H1 (cell line): ENCODE results near the gene PTHLH. TPM values are rescaled to one million over a fixed set of nuclear protein-coding genes. Genes with fewer than 3 reads are reported as not detected.

ENCODE experiments used
- CTCF ChIA-PET: fragments of 300-600 bp; sonication (Branson Sonifier 250); formaldehyde crosslinking; loops from one replicate; lab custom pipeline; 2021; ENCODE audit not compliant: partially characterized antibody; lab: Charles Lee
- POLR2A ChIA-PET: fragments of 300-600 bp; sonication (Branson Sonifier 250); formaldehyde crosslinking; loops from one replicate; lab custom pipeline; 2021; ENCODE audit warnings: inconsistent platforms; ENCODE audit not compliant: partially characterized antibody; lab: Charles Lee
- DNase-seq, 2 experiments: peaks; one replicate each; pipeline versions ENCODE4 v3.0.0 to v3.0.0-alpha.2; 2010 to 2022; ENCODE audit warnings: low spot score in 2 of 2, low read depth in 1 of 2, mixed read lengths in 1 of 2
- FAIRE-seq: peaks from 2 replicates; lab custom pipeline; 2011; peaks lifted over from hg19 to GRCh38; lab: Jason Lieb, UNC
- H2AFZ ChIP-seq: 2 replicates; pipeline ENCODE4 v1.8.1; 2012; ENCODE audit warnings: low read length, inconsistent platforms
- H2AK5ac ChIP-seq: 2 replicates; pipeline ENCODE4 v1.6.1; 2013; ENCODE audit warnings: low read depth, low read length
- H2BK120ac ChIP-seq: replicated peaks from 2 replicates; pipeline ENCODE3; 2013; ENCODE audit warnings: low read depth, low read length, inconsistent platforms
- H2BK12ac ChIP-seq: 2 replicates; pipeline ENCODE4 v1.6.1; 2013; ENCODE audit warnings: low read depth, low read length
- H2BK15ac ChIP-seq: 2 replicates; pipeline ENCODE4 v1.6.1; 2013; ENCODE audit warnings: low read length
- H2BK20ac ChIP-seq: 2 replicates; pipeline ENCODE4 v1.6.1; 2013; ENCODE audit warnings: low read length
- H2BK5ac ChIP-seq: 2 replicates; pipeline ENCODE4 v1.6.1; 2013; ENCODE audit warnings: low read depth, low read length
- H3K14ac ChIP-seq: 2 replicates; pipeline ENCODE4 v1.6.1; 2013; ENCODE audit warnings: inconsistent platforms; ENCODE audit not compliant: insufficient read length
- H3K18ac ChIP-seq: 2 replicates; pipeline ENCODE4 v1.6.1; 2013; ENCODE audit warnings: low read length; ENCODE audit errors: extremely low read depth
- H3K23ac ChIP-seq: 2 replicates; pipeline ENCODE4 v1.6.1; 2013; ENCODE audit warnings: inconsistent platforms; ENCODE audit not compliant: insufficient read length
- H3K23me2 ChIP-seq: 2 replicates; pipeline ENCODE4 v1.6.1; 2013; ENCODE audit warnings: low read depth, low read length
- H3K27ac ChIP-seq: 2 replicates; pipeline ENCODE4 v1.6.1; 2011; ENCODE audit warnings: low read depth, low read length, inconsistent platforms
- H3K27me3 ChIP-seq, 4 experiments: replicated peaks in 1 of 4; 1 replicate in 1 of 4; 2 replicates in 3 of 4; pipeline versions ENCODE4 v1.6.1 to v1.8.1; 2011 to 2013; ENCODE audit warnings: low read length in 3 of 4, mild to moderate bottlenecking in 3 of 4, inconsistent platforms in 2 of 4, mixed read lengths in 2 of 4, moderate library complexity in 1 of 4; ENCODE audit not compliant: control insufficient read depth in 3 of 4, insufficient read depth in 3 of 4; ENCODE audit errors: extremely low read depth in 1 of 4
- H3K36me3 ChIP-seq, 4 experiments: 2 replicates each; pipeline versions ENCODE4 v1.6.1 to v1.8.1; 2011 to 2013; ENCODE audit warnings: mild to moderate bottlenecking in 4 of 4, low read length in 3 of 4, moderate library complexity in 2 of 4, control low read depth in 1 of 4, inconsistent platforms in 1 of 4; ENCODE audit not compliant: insufficient read depth in 4 of 4, control insufficient read depth in 2 of 4
- H3K4ac ChIP-seq: replicated peaks from 2 replicates; pipeline ENCODE3; 2013; ENCODE audit warnings: low read length, low read depth, mixed read lengths, inconsistent platforms; ENCODE audit not compliant: insufficient read length
- H3K4me1 ChIP-seq, 4 experiments: replicated peaks in 1 of 4; 1 replicate in 1 of 4; 2 replicates in 3 of 4; pipeline versions ENCODE4 v1.6.1 to v1.8.1; 2011 to 2013; ENCODE audit warnings: low read length in 3 of 4, inconsistent platforms in 2 of 4, mixed read lengths in 1 of 4; ENCODE audit not compliant: insufficient read depth in 4 of 4, control insufficient read depth in 3 of 4
- H3K4me2 ChIP-seq, 2 experiments: 2 replicates each; pipeline versions ENCODE4 v1.6.1 to v1.8.1; 2011 to 2013; ENCODE audit warnings: low read depth in 2 of 2, low read length in 2 of 2, control low read depth in 1 of 2, inconsistent platforms in 1 of 2, mild to moderate bottlenecking in 1 of 2; ENCODE audit not compliant: insufficient read depth in 1 of 2
- H3K4me3 ChIP-seq, 4 experiments: fragments of 200-600, 300-600 bp in 1 of 4; sonication (generic), shearing (Covaris generic), sonication (Bioruptor Twin) in 1 of 4; 2 replicates each; pipeline versions ENCODE4 v1.5.1 to v1.8.1; 2011 to 2016; ENCODE audit warnings: low read length in 4 of 4, low read depth in 3 of 4, control low read depth in 2 of 4, inconsistent platforms in 2 of 4, mild to moderate bottlenecking in 2 of 4, mixed read lengths in 1 of 4, moderate library complexity in 1 of 4; ENCODE audit not compliant: insufficient read depth in 2 of 4; ENCODE audit errors: extremely low read depth in 1 of 4
- H3K56ac ChIP-seq: replicated peaks from 2 replicates; pipeline ENCODE3; 2013; ENCODE audit warnings: low read depth, mild to moderate bottlenecking, mixed read lengths, low read length, inconsistent platforms; ENCODE audit not compliant: insufficient read length
- H3K79me1 ChIP-seq: 2 replicates; pipeline ENCODE4 v1.6.1; 2013; ENCODE audit warnings: low read depth, low read length, control low read depth
- H3K79me2 ChIP-seq, 2 experiments: 2 replicates each; pipeline versions ENCODE4 v1.6.1 to v1.8.1; 2012 to 2013; ENCODE audit warnings: low read length in 2 of 2, mild to moderate bottlenecking in 2 of 2, inconsistent platforms in 1 of 2; ENCODE audit not compliant: insufficient read depth in 2 of 2, control insufficient read depth in 1 of 2
- H3K9ac ChIP-seq, 4 experiments: replicated peaks in 1 of 4; 1 replicate in 1 of 4; 2 replicates in 3 of 4; pipeline versions ENCODE4 v1.6.1 to v1.8.1; 2011 to 2013; ENCODE audit warnings: low read depth in 3 of 4, low read length in 3 of 4, control low read depth in 2 of 4, mild to moderate bottlenecking in 2 of 4, moderate library complexity in 2 of 4, inconsistent platforms in 1 of 4; ENCODE audit errors: extremely low read depth in 1 of 4
- H3K9me3 ChIP-seq, 2 experiments: 2 replicates each; pipeline versions ENCODE4 v1.6.1 to v1.8.1; 2012 to 2013; ENCODE audit warnings: mild to moderate bottlenecking in 2 of 2, moderate library complexity in 2 of 2, control low read depth in 1 of 2, inconsistent platforms in 1 of 2, low read depth in 1 of 2, low read length in 1 of 2, mixed read lengths in 1 of 2; ENCODE audit not compliant: insufficient read depth in 2 of 2
- H4K20me1 ChIP-seq, 2 experiments: replicated peaks in 1 of 2; 2 replicates each; pipeline versions ENCODE3 to v1.8.1; 2011 to 2013; ENCODE audit warnings: inconsistent platforms in 2 of 2, low read length in 2 of 2, mild to moderate bottlenecking in 1 of 2; ENCODE audit not compliant: insufficient read depth in 2 of 2, control insufficient read depth in 1 of 2
- H4K5ac ChIP-seq: 2 replicates; pipeline ENCODE4 v1.6.1; 2013; ENCODE audit warnings: low read length, low read depth, mixed read lengths, inconsistent platforms; ENCODE audit not compliant: insufficient read length
- H4K8ac ChIP-seq: 2 replicates; pipeline ENCODE4 v1.8.0; 2013; ENCODE audit warnings: mild to moderate bottlenecking, moderate library complexity, low read length, inconsistent platforms; ENCODE audit not compliant: insufficient read depth; ENCODE audit errors: extremely low read depth
- H4K91ac ChIP-seq: replicated peaks from 2 replicates; pipeline ENCODE3; 2013; ENCODE audit warnings: low read length, mixed read lengths, inconsistent platforms; ENCODE audit not compliant: insufficient read length
- CBX5 ChIP-seq: fragments of 300-800, 300-1000 bp; sonication (generic); IDR thresholded peaks from 2 replicates; pipeline ENCODE4 v1.7.1; 2016; ENCODE audit warnings: antibody characterized with exemption, low read length, low read depth
- CHD1 ChIP-seq: IDR thresholded peaks from 2 replicates; pipeline ENCODE4 v1.6.1; 2012; ENCODE audit warnings: low read depth, low read length, improper control_type of control experiment
- CHD2 ChIP-seq: IDR thresholded peaks from 2 replicates; pipeline ENCODE4 v1.6.1; 2012; ENCODE audit warnings: low read length, improper control_type of control experiment
- EP300 ChIP-seq, 2 experiments: IDR thresholded peaks; 1 replicate in 1 of 2; 2 replicates in 1 of 2; pipeline ENCODE4 v1.6.1; 2011 to 2012; ENCODE audit warnings: low read depth in 2 of 2, low read length in 2 of 2, mild to moderate bottlenecking in 2 of 2, borderline replicate concordance in 1 of 2, inconsistent platforms in 1 of 2, moderate library complexity in 1 of 2
- JUN ChIP-seq: IDR thresholded peaks from 2 replicates; pipeline ENCODE4 v1.6.1; 2011; ENCODE audit warnings: low read depth, mild to moderate bottlenecking, improper control_type of control experiment, low read length
- MAFK ChIP-seq: IDR thresholded peaks from 2 replicates; pipeline ENCODE4 v1.6.1; 2012; ENCODE audit warnings: low read depth, mild to moderate bottlenecking, improper control_type of control experiment, low read length
- POLR2A ChIP-seq, 2 experiments: IDR thresholded peaks; 1 replicate in 1 of 2; 2 replicates in 1 of 2; pipeline ENCODE4 v1.6.1; 2011; ENCODE audit warnings: low read depth in 2 of 2, low read length in 2 of 2, mild to moderate bottlenecking in 2 of 2; ENCODE audit errors: control extremely low read depth in 1 of 2
- RXRA ChIP-seq: IDR thresholded peaks from 2 replicates; pipeline ENCODE4 v1.6.1; 2011; ENCODE audit warnings: low read depth, mild to moderate bottlenecking, low read length, moderate library complexity; ENCODE audit not compliant: insufficient read depth
- SIRT6 ChIP-seq: IDR thresholded peaks from one replicate; pipeline ENCODE4 v1.7.1; 2012; ENCODE audit warnings: low read length, inconsistent platforms
- SIX5 ChIP-seq: IDR thresholded peaks from 2 replicates; pipeline ENCODE4 v1.6.1; 2011; ENCODE audit warnings: mild to moderate bottlenecking, low read depth, low read length
- ZNF274 ChIP-seq: IDR thresholded peaks from 2 replicates; pipeline ENCODE4 v1.7.0; 2012; ENCODE audit warnings: low read length, borderline replicate concordance; ENCODE audit errors: extremely low read depth
- WGBS, 2 experiments: shearing (Covaris generic) in 1 of 2; methylation state at CpG; one replicate each; pipeline versions ENCODE4 v1.1.6 to v1.1.7; 2013 to 2015; ENCODE audit warnings: low lambda C conversion rate in 2 of 2, mixed read lengths in 2 of 2, inconsistent platforms in 1 of 2, low coverage in 1 of 2, missing lambda C conversion rate in 1 of 2; ENCODE audit not compliant: insufficient replicate concordance in 2 of 2, insufficient coverage in 1 of 2, insufficient read length in 1 of 2; ENCODE audit errors: extremely low coverage in 1 of 2, missing lambda C conversion rate in 1 of 2; 5-methylcytosine and 5-hydroxymethylcytosine counted together
- polyA plus RNA-seq, 7 experiments: library from polyadenylated mRNA; depleted of rRNA in 3 of 7; stranded (reverse) in 5 of 7; unstranded in 2 of 7; fragments of >200 nt in 5 of 7; fragments of 200-250 nt in 2 of 7; gene quantifications; 1 replicate in 5 of 7; 2 replicates in 1 of 7; 4 replicates in 1 of 7; pipeline versions ENCODE4 v1.2.1 to v1.2.3, GENCODE V29; 2011 to 2013; ENCODE audit warnings: missing spikeins in 2 of 7, mixed read lengths in 2 of 7
- total RNA-seq: library from RNA; stranded (reverse); fragmentation: NEBNext Ultra II Directional; extraction: Animal tissue kit (Norgen Biotek cat#: 25700); gene quantifications from 2 replicates; pipeline ENCODE4 v1.2.1, GENCODE V29; 2021

Gene PTHLH
- total and polyA plus RNA-seq, 2 of the 8 experiments (the other 6 are each of a cell fraction or from before 2014, with no cell fraction given), result 0.32 TPM; not detected in 1

- no peak overlapping the region for H2BK12ac ChIP-seq
- H3K23ac ChIP-seq, result no peak overlapping the region
- no peaks in the 10 kb centered on the region for H4K20me1 ChIP-seq
- 92% methylated on average over 3 of the region's 3 CpGs; no CpG with 5 or more reads in 1 of the 2 experiments for WGBS, 2 experiments
- no peak overlapping the region for H2BK5ac ChIP-seq
- no peak overlapping the region for H4K91ac ChIP-seq
- H3K79me2 ChIP-seq, result no peaks in the 10 kb centered on the region
- H2AFZ ChIP-seq, result no peak overlapping the region
- H3K36me3 ChIP-seq, result no peaks in the 10 kb centered on the region
- no peak overlapping the region for H3K27ac ChIP-seq
- H3K4me3 ChIP-seq, result no peak overlapping the region
- POLR2A ChIA-PET, result no interaction called here
- H3K4ac ChIP-seq, result no peak overlapping the region
- H3K23me2 ChIP-seq, result no peaks in the 10 kb centered on the region
- no peak overlapping the region for H2AK5ac ChIP-seq
- no peak overlapping the region for H2BK15ac ChIP-seq
- H3K4me1 ChIP-seq, result no peaks in the 10 kb centered on the region
- no peaks in the 10 kb centered on the region for H3K79me1 ChIP-seq
- H3K14ac ChIP-seq, result no peak overlapping the region
- no peak overlapping the region for H4K8ac ChIP-seq
- no peak overlapping the region for H3K56ac ChIP-seq
- no peak overlapping the region for H4K5ac ChIP-seq
- H3K18ac ChIP-seq, result no peak overlapping the region
- no peak for DNase-seq
- no peak overlapping the region for H3K4me2 ChIP-seq
- no peak overlapping the region for H3K9ac ChIP-seq
- no peak overlapping the region for H2BK20ac ChIP-seq
- peaks cover 0 to 4% (median 0%) of the 10 kb centered on the region in 4 experiments; a peak in 2 of 7 replicates for H3K27me3 ChIP-seq
- CTCF ChIA-PET, result interaction anchor here (1.2 kb wide), 1 partner anchor 10 kb away, joined by 3 read pairs; no protein-coding TSS in a partner anchor
- H3K9me3 ChIP-seq, result no peaks in the 10 kb centered on the region
- no peak for FAIRE-seq
- H2BK120ac ChIP-seq, result no peak overlapping the region
- TF ChIP-seq MAFK, result no peak
- no peak for TF ChIP-seq JUN
- no peak for TF ChIP-seq SIX5
- no peak for TF ChIP-seq EP300 (IDR thresholded peaks at IDR 0.05; ENCODE audit: borderline replicate concordance in 1 of 2, low read depth in 2 of 2, low read length in 2 of 2)
- no peak for TF ChIP-seq CHD1
- no peak for TF ChIP-seq RXRA
- TF ChIP-seq CBX5, result no peak
- TF ChIP-seq CHD2, result no peak
- no peak for TF ChIP-seq POLR2A (IDR thresholded peaks at IDR 0.05; ENCODE audit: control extremely low read depth in 1 of 2, low read depth in 2 of 2, low read length in 2 of 2)
- no peak for TF ChIP-seq ZNF274
- no peak for TF ChIP-seq SIRT6
These were observed 11.7 kb downstream of the PTHLH start for GRCh38 chr12:27960821-27961220.
